GM12875 (cell line): ENCODE data around the gene TMEM150A.
A peak's percentile ranks its signal among the peaks of the same experiment; 100 is the strongest.

Experiments
- H3K4me3 ChIP-seq: one replicate; pipeline ENCODE4 v1.5.1; 2011; ENCODE audit warnings: low read depth, low read length, control low read depth
- TF ChIP-seq, protein P1 (sequence below): IDR thresholded peaks from 2 replicates; pipeline ENCODE4 v1.5.1; 2011; ENCODE audit warnings: low read depth, mild to moderate bottlenecking, control low read depth, inconsistent platforms, low read length, moderate library complexity, borderline replicate concordance; ENCODE audit not compliant: insufficient read depth

TMEM150A gene, protein sequence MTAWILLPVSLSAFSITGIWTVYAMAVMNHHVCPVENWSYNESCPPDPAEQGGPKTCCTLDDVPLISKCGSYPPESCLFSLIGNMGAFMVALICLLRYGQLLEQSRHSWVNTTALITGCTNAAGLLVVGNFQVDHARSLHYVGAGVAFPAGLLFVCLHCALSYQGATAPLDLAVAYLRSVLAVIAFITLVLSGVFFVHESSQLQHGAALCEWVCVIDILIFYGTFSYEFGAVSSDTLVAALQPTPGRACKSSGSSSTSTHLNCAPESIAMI

GRCh38 chr2:85602476-85603234 lies at the start of gene TMEM150A:
TMEM150A (minus strand) TSS chr2:85602698; CDS start chr2:85601948, 750 bp downstream.
- peak within 1 kb of the TSS; percentile 82 for H3K4me3 ChIP-seq
- TF ChIP-seq, protein P1, sequence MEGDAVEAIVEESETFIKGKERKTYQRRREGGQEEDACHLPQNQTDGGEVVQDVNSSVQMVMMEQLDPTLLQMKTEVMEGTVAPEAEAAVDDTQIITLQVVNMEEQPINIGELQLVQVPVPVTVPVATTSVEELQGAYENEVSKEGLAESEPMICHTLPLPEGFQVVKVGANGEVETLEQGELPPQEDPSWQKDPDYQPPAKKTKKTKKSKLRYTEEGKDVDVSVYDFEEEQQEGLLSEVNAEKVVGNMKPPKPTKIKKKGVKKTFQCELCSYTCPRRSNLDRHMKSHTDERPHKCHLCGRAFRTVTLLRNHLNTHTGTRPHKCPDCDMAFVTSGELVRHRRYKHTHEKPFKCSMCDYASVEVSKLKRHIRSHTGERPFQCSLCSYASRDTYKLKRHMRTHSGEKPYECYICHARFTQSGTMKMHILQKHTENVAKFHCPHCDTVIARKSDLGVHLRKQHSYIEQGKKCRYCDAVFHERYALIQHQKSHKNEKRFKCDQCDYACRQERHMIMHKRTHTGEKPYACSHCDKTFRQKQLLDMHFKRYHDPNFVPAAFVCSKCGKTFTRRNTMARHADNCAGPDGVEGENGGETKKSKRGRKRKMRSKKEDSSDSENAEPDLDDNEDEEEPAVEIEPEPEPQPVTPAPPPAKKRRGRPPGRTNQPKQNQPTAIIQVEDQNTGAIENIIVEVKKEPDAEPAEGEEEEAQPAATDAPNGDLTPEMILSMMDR: peak; percentile 38; the same call in 1 of the 2 replicates

DNA sequence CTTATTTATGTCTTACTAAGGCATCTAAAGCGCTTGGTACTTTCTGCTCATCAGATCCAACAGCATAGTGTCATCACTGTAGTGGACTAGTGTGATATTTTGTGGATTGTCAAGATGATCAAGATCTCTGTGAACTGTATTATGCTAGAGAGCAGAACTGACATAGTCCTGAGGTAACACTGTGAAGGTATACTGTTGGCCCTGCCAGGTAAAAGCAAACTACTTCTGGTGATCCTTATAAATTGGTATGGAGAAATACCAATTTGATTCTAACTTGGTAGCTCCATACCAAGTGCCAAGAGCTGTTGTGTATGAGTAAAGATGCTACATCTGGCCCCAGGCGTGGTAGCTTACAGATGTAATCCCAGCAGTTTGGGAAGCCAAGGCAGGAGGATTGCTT lies 49.6 kb upstream of the TMEM150A start:
- no peak overlapping the region for H3K4me3 ChIP-seq
- TF ChIP-seq, protein P1: no peak

GRCh38 chr2:85651097-85651496 lies 48.6 kb upstream of the TMEM150A start:
- no peak overlapping the region for H3K4me3 ChIP-seq
- TF ChIP-seq, protein P1: no peak

GRCh38 chr2:85650456-85650855 lies 48.0 kb upstream of the TMEM150A start:
- H3K4me3 ChIP-seq: no peak overlapping the region
- TF ChIP-seq, protein P1: no peak

DNA sequence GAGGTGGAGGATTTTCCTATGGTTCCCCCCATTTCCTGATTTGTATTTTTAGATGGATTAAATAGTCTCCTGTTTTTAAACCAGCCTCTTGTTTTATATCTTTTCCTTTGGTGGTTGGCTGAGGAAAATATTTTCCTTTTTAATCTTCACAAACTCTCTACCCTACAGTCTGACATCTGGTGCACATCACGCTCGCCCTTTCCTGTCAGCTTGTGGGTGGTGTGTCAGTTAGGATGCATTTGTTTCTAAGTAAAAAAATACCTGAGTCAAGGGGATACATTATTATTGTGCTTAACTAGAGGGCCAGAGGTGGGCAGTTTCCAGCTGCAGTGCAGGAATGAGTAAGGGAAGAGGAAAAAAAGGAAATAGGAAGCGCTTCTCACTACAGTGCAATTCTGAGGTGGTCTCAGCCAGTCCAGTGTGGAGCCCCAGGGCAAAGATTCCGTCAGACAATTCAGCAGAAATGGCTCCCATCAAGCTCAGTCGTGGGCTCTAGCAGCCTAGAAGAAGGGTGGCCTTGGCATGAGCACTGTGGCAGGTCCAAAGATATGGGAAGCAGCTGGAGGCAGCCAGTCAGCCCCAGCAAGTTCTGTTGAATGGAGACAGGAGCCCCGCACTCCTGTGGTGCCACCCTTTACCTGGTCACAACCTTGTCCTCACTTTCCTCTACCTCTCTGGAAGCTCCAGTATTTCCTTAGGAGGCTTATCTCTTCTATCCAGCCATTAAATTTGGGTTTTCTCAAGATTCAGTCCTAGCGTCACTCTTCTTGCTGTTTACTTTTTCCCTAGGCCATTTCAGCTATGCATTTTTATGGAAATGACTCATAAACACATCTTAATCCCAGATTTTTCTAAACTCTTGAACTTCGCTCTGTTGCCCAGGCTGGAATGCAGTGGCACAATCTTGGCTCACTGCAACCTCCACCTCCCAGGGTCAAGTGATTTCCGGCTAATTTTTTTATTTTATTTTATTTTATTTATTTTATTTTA lies 47.0 kb upstream of the TMEM150A start:
- TF ChIP-seq, protein P1: no peak

GRCh38 chr2:85648619-85649018 lies 46.1 kb upstream of the TMEM150A start:
- no peak overlapping the region for H3K4me3 ChIP-seq
- TF ChIP-seq, protein P1: peak; percentile 51; the same call in 1 of the 2 replicates

More for the DNA sequence above, 47.0 kb upstream of the TMEM150A start:
- H3K4me3 ChIP-seq: no peak overlapping the region
